IMR-90 (cell line): ENCODE data around the gene COL1A1. TPM values are rescaled to one million over a fixed set of nuclear protein-coding genes. Genes with fewer than 3 reads are reported as not detected.

Source experiments
- ATAC-seq: fragments of 200-7000 bp; cut with Tn5 transposase; 2 replicates; pipeline ENCODE4 v1.9.1; 2020; ENCODE audit warnings: low read depth, mild to moderate bottlenecking, moderate library complexity
- BruUV-seq: library from RNA; stranded (reverse); fragments of 400-500 nt; replicated peaks from 2 replicates; lab custom pipeline; 2021; lab: Mats Ljungman, UMichigan
- CTCF ChIA-PET: fragments of 300-600 bp; formaldehyde crosslinking; extraction: SDS; loops from one replicate; lab custom pipeline; 2021; ENCODE audit warnings: antibody characterized with exemption; lab: Yijun Ruan, JAX
- POLR2A ChIA-PET: fragments of 300-600 bp; sonication (Branson Sonifier 250); formaldehyde crosslinking; loops from one replicate; lab custom pipeline; 2022; ENCODE audit warnings: antibody characterized with exemption; ENCODE audit not compliant: unreplicated experiment; lab: Charles Lee
- DNase-seq: peaks from one replicate; pipeline ENCODE4 v3.0.0; 2013
- H2AFZ ChIP-seq: replicated peaks from 2 replicates; pipeline ENCODE3; 2013; ENCODE audit warnings: low read length, mild to moderate bottlenecking; ENCODE audit not compliant: poor library complexity
- H2AK5ac ChIP-seq: 2 replicates; pipeline ENCODE4 v1.6.1; 2013; ENCODE audit warnings: low read depth, low read length, inconsistent platforms
- H2AK9ac ChIP-seq: replicated peaks from 2 replicates; pipeline ENCODE3; 2013; ENCODE audit warnings: mild to moderate bottlenecking, low read depth, low read length, moderate library complexity; ENCODE audit not compliant: poor library complexity
- H2BK120ac ChIP-seq: 2 replicates; pipeline ENCODE4 v1.6.1; 2013; ENCODE audit warnings: low read depth, low read length, inconsistent platforms
- H2BK15ac ChIP-seq: 3 replicates; pipeline ENCODE4 v1.6.1; 2013; ENCODE audit warnings: low read depth, low read length, inconsistent platforms
- H2BK20ac ChIP-seq: 2 replicates; pipeline ENCODE4 v1.6.1; 2013; ENCODE audit warnings: low read depth, mild to moderate bottlenecking, inconsistent platforms, low read length, moderate library complexity
- H2BK5ac ChIP-seq: 2 replicates; pipeline ENCODE4 v1.6.1; 2013; ENCODE audit warnings: mild to moderate bottlenecking, low read depth, low read length, inconsistent platforms; ENCODE audit not compliant: poor library complexity, severe bottlenecking
- H3K14ac ChIP-seq: replicated peaks from 2 replicates; pipeline ENCODE4 v1.6.1; 2013; ENCODE audit warnings: low read depth, low read length, inconsistent platforms
- H3K18ac ChIP-seq: 2 replicates; pipeline ENCODE4 v1.6.1; 2013; ENCODE audit warnings: low read depth, low read length, control low read depth
- H3K23ac ChIP-seq: 2 replicates; pipeline ENCODE4 v1.6.1; 2013; ENCODE audit warnings: low read depth, low read length, inconsistent platforms
- H3K27ac ChIP-seq: 2 replicates; pipeline ENCODE4 v1.5.1; 2013; ENCODE audit warnings: mild to moderate bottlenecking, control low read depth, low read length; ENCODE audit not compliant: insufficient read depth
- H3K27me3 ChIP-seq: 2 replicates; pipeline ENCODE4 v1.6.1; 2013; ENCODE audit warnings: low read length; ENCODE audit not compliant: control insufficient read depth, insufficient read depth
- H3K36me3 ChIP-seq: 2 replicates; pipeline ENCODE4 v1.6.1; 2013; ENCODE audit warnings: low read length, mixed read lengths; ENCODE audit not compliant: control insufficient read depth, insufficient read depth
- H3K4ac ChIP-seq: 2 replicates; pipeline ENCODE4 v1.6.1; 2013; ENCODE audit warnings: low read depth, low read length, inconsistent platforms
- H3K4me1 ChIP-seq: 2 replicates; pipeline ENCODE4 v1.6.1; 2013; ENCODE audit warnings: low read length, mixed read lengths; ENCODE audit not compliant: control insufficient read depth, insufficient read depth
- H3K4me2 ChIP-seq: 2 replicates; pipeline ENCODE4 v1.6.1; 2013; ENCODE audit warnings: low read depth, mild to moderate bottlenecking, control low read depth, low read length, moderate library complexity
- H3K4me3 ChIP-seq: 2 replicates; pipeline ENCODE4 v1.5.1; 2013; ENCODE audit warnings: low read depth, mild to moderate bottlenecking, control low read depth, low read length, moderate library complexity; ENCODE audit not compliant: insufficient read depth
- H3K56ac ChIP-seq: 2 replicates; pipeline ENCODE4 v1.6.1; 2013; ENCODE audit warnings: low read length, inconsistent platforms; ENCODE audit not compliant: insufficient read depth; ENCODE audit errors: extremely low read depth
- H3K79me1 ChIP-seq, 2 experiments: 2 replicates each; pipeline ENCODE4 v1.6.1; 2013; ENCODE audit warnings: low read length in 2 of 2, inconsistent platforms in 1 of 2, low read depth in 1 of 2
- H3K9ac ChIP-seq: 2 replicates; pipeline ENCODE4 v1.6.1; 2013; ENCODE audit warnings: low read depth, low read length, control low read depth
- H3K9me1 ChIP-seq: 2 replicates; pipeline ENCODE4 v1.6.1; 2013; ENCODE audit warnings: low read length, inconsistent platforms; ENCODE audit not compliant: insufficient read depth
- H3K9me3 ChIP-seq: 2 replicates; pipeline ENCODE4 v1.6.1; 2013; ENCODE audit warnings: low read length; ENCODE audit not compliant: control insufficient read depth, insufficient read depth
- H4K20me1 ChIP-seq: 2 replicates; pipeline ENCODE4 v1.6.1; 2013; ENCODE audit warnings: low read length, inconsistent platforms; ENCODE audit not compliant: insufficient read depth
- H4K5ac ChIP-seq: 2 replicates; pipeline ENCODE4 v1.6.1; 2013; ENCODE audit warnings: mild to moderate bottlenecking, low read depth, low read length, control low read depth
- H4K8ac ChIP-seq, 2 experiments: 2 replicates each; pipeline ENCODE4 v1.6.1; 2013; ENCODE audit warnings: low read depth in 2 of 2, low read length in 2 of 2, control low read depth in 1 of 2, inconsistent platforms in 1 of 2
- H4K91ac ChIP-seq: 2 replicates; pipeline ENCODE4 v1.6.1; 2013; ENCODE audit warnings: low read depth, low read length, inconsistent platforms; ENCODE audit not compliant: insufficient read depth
- FOS ChIP-seq: fragments of 150-350 bp; IDR thresholded peaks from 2 replicates; pipeline ENCODE4 v1.6.1; 2016; ENCODE audit warnings: low read depth, low read length
- MAFK ChIP-seq: IDR thresholded peaks from 2 replicates; pipeline ENCODE4 v1.6.1; 2012; ENCODE audit warnings: low read depth, low read length, improper control_type of control experiment
- POLR2A ChIP-seq: IDR thresholded peaks from 2 replicates; pipeline ENCODE4 v1.6.1; 2012; ENCODE audit warnings: mild to moderate bottlenecking, low read depth, low read length
- WGBS, 2 experiments: methylation state at CpG; one replicate each; pipeline versions ENCODE4 v1.1.5 to v1.1.7; 2013; ENCODE audit warnings: missing lambda C conversion rate in 2 of 2; ENCODE audit not compliant: insufficient read length in 1 of 2; ENCODE audit errors: extremely low coverage in 2 of 2; 5-methylcytosine and 5-hydroxymethylcytosine counted together
- dilution Hi-C: fragments of 300-500 bp; cut with HindIII; formaldehyde crosslinking; loops from one replicate; pipeline ENCODE4 v1.14.3; 2018; ENCODE audit warnings: low sequenced_read_pairs; ENCODE audit not compliant: unreplicated experiment
- in situ Hi-C: fragments of 300-500 bp; cut with MboI; formaldehyde crosslinking; loops from 3 replicates; pipeline ENCODE4 v1.14.3; 2019; ENCODE audit warnings: low sequenced_read_pairs, inconsistent platforms, mixed read lengths
- intact Hi-C: fragments of 100-400 bp; cut with micrococcal nuclease; formaldehyde crosslinking; loops from 2 replicates; pipeline ENCODE4 v1.10.0; 2022
- polyA plus RNA-seq, 3 experiments: library from polyadenylated mRNA; depleted of rRNA; stranded (reverse); fragments of >200 nt; gene quantifications; 2 replicates each; pipeline ENCODE4 v1.2.3, GENCODE V29; 2012; ENCODE audit warnings: low replicate concordance in 1 of 3
- total RNA-seq: library from RNA; depleted of rRNA; stranded (reverse); fragments of >200 nt; gene quantifications from 2 replicates; pipeline ENCODE4 v1.2.3, GENCODE V29; 2012

COL1A1 gene
- total and polyA plus RNA-seq, 2 of the 4 experiments (the other 2 are of a cell fraction), result 2,180 to 4,350 TPM

DNA sequence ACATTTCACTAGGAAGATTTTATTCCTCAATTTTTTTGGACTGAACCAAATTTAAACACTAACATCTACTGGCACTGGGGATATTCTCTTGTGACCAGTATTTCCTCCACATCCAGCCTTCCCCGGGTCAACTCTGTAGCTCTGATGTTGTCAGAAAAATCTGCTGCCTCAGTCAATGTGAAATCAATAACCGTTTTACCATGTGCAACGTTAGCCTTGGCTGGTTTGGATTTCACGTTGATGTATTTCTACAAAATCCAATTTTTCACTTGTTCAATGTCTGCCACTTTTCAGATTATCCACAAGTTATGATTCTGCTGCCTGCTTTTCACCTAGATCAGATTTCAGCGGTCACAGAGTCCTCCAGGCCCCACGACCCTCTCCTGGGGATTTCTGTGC lies 28.5 kb downstream of the COL1A1 start (continued):
- TF ChIP-seq FOS, result no peak

DNA sequence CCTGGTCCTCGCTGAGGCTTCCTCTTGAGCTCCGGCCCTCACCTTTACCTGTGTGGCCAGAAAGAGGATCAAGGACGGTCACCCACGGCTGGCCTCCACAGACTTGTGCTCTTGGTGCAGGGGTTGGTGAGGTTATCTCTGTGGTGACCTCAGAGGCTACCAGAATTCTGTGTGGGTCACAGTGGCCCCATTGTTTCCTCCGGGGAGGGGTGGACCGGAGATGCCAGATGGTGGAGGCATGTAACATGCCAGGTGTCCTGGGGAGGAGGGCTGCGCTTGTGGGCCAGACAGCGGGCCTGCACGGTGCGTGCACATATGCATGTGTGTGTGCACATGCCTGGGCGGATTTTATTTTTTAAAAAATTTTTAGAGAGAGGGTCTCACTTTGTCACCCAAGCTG lies 29.3 kb downstream of the COL1A1 start:
- ATAC-seq, result no peak
- in situ Hi-C loops, result loop anchor here (10.0 kb wide), 1 partner anchor 113 kb away; no protein-coding TSS in a partner anchor
- H3K27ac ChIP-seq, result 0 out of 2 replicates have a peak overlapping the region, but pooled peaks have one; percentile 9

More for the DNA sequence above, 29.3 kb downstream of the COL1A1 start:
- ChIA-PET CTCF (interaction anchor here (1.0 to 1.1 kb wide), 2 partner anchors 10 to 124 kb away, joined by 3 read pairs; no protein-coding TSS in a partner anchor), POLR2A (no interaction called here)
- H3K23ac ChIP-seq, result no peak overlapping the region
- H2BK20ac ChIP-seq, result no peak overlapping the region
- intact Hi-C loops, result loop anchor here (2.0 kb wide), 1 partner anchor 119 kb away; no protein-coding TSS in a partner anchor
- WGBS, 2 experiments, result no CpG with 5 or more reads among the region's 11 CpGs
- H3K9me1 ChIP-seq, result peaks cover 15% of the 10 kb centered on the region
- no peak overlapping the region for H3K18ac ChIP-seq
- no peak overlapping the region for H2BK5ac ChIP-seq
- peaks cover 20% of the 10 kb centered on the region for H3K4me1 ChIP-seq
- no peak for TF ChIP-seq MAFK
- TF ChIP-seq POLR2A, result 0 out of 2 replicates have a peak, but pooled peaks have one; percentile 19
- peak overlapping the region; percentile 40; the same call in 1 of the 2 replicates for H4K91ac ChIP-seq
- H2AK9ac ChIP-seq, result no peak overlapping the region
- H3K36me3 ChIP-seq, result peaks cover 6% of the 10 kb centered on the region
- H3K14ac ChIP-seq, result no peak overlapping the region
- H4K20me1 ChIP-seq, result no peaks in the 10 kb centered on the region
- H4K5ac ChIP-seq, result no peak overlapping the region
- no peak overlapping the region for H3K4me2 ChIP-seq
- no TSS peak for BruUV-seq
- no peak overlapping the region for H2AFZ ChIP-seq
- H3K27me3 ChIP-seq, result no peaks in the 10 kb centered on the region
- no peak overlapping the region for H3K4me3 ChIP-seq
- dilution Hi-C loops, result no loop called here
- H3K56ac ChIP-seq, result no peak overlapping the region
- H3K79me1 ChIP-seq, result peaks cover 12 to 30% of the 10 kb centered on the region in 2 experiments; a peak in 3 of 4 replicates
- no peak overlapping the region for H4K8ac ChIP-seq
- peak overlapping the region; percentile 15; the same call in 1 of the 2 replicates for H3K4ac ChIP-seq
- H2BK15ac ChIP-seq, result peak overlapping the region; percentile 36; the same call in 2 of the 3 replicates
- peak overlapping the region; percentile 80; the same call in 1 of the 2 replicates for H2BK120ac ChIP-seq
- H2AK5ac ChIP-seq, result peak overlapping the region; percentile 86; the same call in 1 of the 2 replicates
- no peak overlapping the region for H3K9ac ChIP-seq
- no peak for DNase-seq
- H3K9me3 ChIP-seq, result no peaks in the 10 kb centered on the region
